Measurements from ENCODE around the gene GUCY1B1.
A peak's percentile ranks its signal among the peaks of the same experiment; 100 is the strongest.

The GUCY1B1 gene

GRCh38 chr4:155758481-155759371 is at the start of gene GUCY1B1:
Gene GUCY1B1 (plus strand): TSS chr4:155759021. CDS start chr4:155759141, 120 bp downstream.
- peak; percentile 72 for DNase-seq

DNA sequence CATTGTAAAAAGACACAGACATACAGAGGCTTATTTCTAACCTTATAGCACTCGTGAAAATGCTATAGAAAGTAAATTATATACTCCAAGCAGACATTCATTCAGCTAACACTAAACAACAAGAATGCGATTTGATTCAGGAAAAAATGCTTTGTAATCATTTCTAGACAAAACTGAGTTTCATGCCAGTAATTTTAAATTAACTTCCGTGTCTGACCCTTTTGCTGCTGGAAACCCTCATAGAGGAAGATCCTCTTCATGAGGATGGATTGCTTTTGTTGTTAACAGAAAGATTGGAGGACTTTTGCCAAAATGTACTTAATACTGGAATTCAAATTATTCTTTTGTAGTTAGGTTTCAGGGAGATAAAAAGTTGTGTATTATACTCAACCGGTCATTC is 48.9 kb upstream of the GUCY1B1 start:
- no peak for DNase-seq

GRCh38 chr4:155711556-155711955 is 47.3 kb upstream of the GUCY1B1 start:
- DNase-seq: no peak

DNA sequence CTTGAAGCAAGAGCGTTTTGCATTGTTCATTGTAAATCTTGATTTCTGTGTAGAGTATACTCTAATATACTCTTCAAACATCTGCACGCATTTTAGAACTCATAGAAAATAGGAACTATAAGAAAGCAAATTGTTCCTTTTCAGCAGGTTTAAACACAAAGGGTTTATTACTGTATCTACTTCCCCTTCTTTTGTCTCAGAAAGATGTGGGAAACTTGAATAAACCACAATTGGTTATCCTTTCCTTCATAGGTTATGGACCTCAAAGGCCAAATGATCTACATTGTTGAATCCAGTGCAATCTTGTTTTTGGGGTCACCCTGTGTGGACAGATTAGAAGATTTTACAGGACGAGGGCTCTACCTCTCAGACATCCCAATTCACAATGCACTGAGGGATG is 46.0 kb upstream of the GUCY1B1 start:
- no peak for DNase-seq

- no peak for DNase-seq
Measured at GRCh38 chr4:155713911-155714310, 44.9 kb upstream of the GUCY1B1 start.

DNA sequence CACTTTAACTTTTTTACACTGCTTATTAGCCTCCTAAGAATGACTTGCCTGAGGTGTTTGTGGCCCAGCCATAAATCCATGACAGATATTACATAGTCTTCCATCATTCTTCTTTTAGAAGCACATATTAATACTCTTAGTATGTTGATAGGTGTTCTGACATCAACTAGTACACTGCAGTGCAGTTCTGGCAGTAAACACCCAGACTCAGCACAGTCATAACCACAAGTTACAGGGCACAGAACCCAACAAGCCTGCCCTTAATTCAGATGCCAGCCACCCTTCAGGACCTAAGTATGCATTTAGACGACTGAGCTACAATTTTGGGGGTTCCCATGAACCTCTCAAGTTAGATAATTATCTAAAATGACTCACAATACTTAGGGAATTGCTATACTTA is 36.5 kb upstream of the GUCY1B1 start:
- DNase-seq: no peak

GRCh38 chr4:155722816-155723499 is 35.9 kb upstream of the GUCY1B1 start:
- no peak for DNase-seq

DNA sequence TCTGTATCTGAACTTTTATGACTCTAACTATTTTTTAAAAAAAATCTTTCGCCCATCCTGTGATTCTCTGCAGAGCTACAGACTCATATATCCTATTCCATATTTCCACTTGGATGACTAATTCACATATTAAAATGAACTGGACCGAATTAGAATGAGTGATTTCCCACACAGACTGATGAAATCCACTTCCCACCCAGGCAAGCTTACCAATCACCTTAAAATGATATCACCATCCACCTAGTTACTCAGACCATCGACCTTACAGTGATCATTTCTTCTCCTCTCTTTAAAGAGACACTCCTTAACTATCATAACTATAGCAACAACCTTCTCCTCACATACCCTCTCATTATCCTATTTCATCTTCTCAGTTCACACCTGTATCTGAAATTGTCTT is 34.1 kb upstream of the GUCY1B1 start:
- DNase-seq: no peak

- DNase-seq: no peak
Measured at GRCh38 chr4:155734065-155734464, 24.8 kb upstream of the GUCY1B1 start.

GRCh38 chr4:155734951-155735350 is 23.9 kb upstream of the GUCY1B1 start:
- DNase-seq: no peak

DNA sequence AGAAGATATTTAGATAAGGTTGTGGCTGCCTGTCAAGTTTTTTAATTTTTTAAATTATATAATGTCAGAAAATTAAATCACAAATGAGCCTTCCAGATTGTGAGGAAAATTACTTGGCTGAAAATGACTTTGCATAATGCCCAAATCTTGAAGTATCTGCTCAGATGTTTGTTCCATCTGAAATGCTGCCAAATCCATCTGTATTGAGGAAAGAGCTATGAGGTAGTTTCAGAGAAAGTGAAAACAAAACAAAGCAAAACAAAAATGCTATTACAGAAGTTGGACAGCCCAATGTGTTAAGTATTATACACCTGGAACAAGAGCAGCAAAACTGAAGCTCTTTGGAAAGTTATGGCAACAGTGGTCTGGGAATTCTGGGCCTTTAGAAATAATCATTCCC is 23.3 kb upstream of the GUCY1B1 start:
- no peak for DNase-seq

DNA sequence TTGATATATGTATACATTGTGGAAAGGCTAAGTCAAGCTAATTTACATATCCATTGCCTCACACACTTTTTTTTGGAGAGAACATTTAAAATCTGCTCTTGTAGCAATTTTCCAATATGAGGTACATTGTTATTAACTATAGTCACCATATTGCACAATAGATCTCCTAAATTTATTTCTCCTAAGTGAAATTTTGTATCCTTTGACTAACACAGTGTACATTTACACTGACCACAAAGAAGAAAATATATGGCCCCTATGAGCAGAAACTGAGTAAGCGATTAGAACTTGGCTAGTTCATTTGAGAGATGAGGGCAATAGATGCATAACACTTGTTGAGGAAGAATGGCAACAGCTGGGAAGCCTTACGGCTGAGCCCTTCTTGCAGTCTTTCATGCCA is 20.3 kb upstream of the GUCY1B1 start:
- no peak for DNase-seq

GRCh38 chr4:155741546-155741945 is 17.3 kb upstream of the GUCY1B1 start:
- DNase-seq: no peak

DNA sequence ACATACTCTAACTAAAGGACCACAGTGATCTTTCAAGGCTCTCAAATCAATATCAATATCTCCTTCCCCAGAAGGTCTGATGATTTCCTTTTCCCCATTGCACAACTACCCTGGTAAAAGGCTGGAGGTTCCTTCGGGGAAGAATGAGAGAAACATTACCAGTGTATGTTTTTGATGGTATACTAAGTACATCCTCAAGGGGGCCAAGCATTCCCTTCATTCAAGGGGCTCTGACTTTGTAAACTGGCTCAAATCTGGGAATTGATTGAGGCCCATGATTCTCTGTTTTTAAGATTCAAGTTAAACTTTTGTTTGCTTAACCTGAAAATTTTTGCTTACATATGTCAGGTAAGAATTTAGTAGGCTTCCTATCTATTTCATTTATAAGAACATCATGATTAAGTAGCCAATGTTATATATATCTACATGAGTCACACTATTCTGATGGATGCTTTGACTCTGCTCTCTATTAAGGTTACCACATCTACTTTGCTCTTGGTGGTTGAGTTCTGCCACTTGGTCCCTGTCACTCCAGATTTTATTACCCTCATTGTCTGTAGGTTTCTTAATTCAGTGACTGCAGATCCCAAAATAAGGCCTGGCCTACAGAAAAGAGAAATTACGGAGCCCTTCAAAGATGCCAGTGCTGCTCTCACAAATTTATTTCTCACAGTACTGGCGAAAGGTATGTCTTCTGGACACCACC is 16.4 kb upstream of the GUCY1B1 start:
- no peak for DNase-seq

- DNase-seq: no peak
Measured at GRCh38 chr4:155745984-155746383, 12.8 kb upstream of the GUCY1B1 start.

- no peak for DNase-seq
Measured at GRCh38 chr4:155748039-155748438, 10.8 kb upstream of the GUCY1B1 start.

GRCh38 chr4:155749041-155749440 is 9.8 kb upstream of the GUCY1B1 start:
- no peak for DNase-seq

- DNase-seq: no peak
Measured at GRCh38 chr4:155751569-155751968, 7.3 kb upstream of the GUCY1B1 start.

GRCh38 chr4:155757745-155758265 is 1.0 kb upstream of the GUCY1B1 start:
- no peak for DNase-seq

GRCh38 chr4:155759372-155760252 is 791 bp downstream of the GUCY1B1 start:
- DNase-seq: peak; percentile 5

GRCh38 chr4:155761047-155761446 is 2.2 kb downstream of the GUCY1B1 start:
- no peak for DNase-seq

GRCh38 chr4:155761916-155762315 is 3.1 kb downstream of the GUCY1B1 start:
- peak; percentile 16 for DNase-seq
